H1 (cell line): Measurements from ENCODE around the gene PRRX2. TPM values are rescaled to one million over a fixed set of nuclear protein-coding genes. Genes with fewer than 3 reads are reported as not detected.

Source experiments
- CTCF ChIA-PET: fragments of 300-600 bp; sonication (Branson Sonifier 250); formaldehyde crosslinking; loops from one replicate; lab custom pipeline; 2021; ENCODE audit not compliant: partially characterized antibody; lab: Charles Lee
- POLR2A ChIA-PET: fragments of 300-600 bp; sonication (Branson Sonifier 250); formaldehyde crosslinking; loops from one replicate; lab custom pipeline; 2021; ENCODE audit warnings: inconsistent platforms; ENCODE audit not compliant: partially characterized antibody; lab: Charles Lee
- DNase-seq, 2 experiments: peaks; one replicate each; pipeline versions ENCODE4 v3.0.0 to v3.0.0-alpha.2; 2010 to 2022; ENCODE audit warnings: low spot score in 2 of 2, low read depth in 1 of 2, mixed read lengths in 1 of 2
- FAIRE-seq: peaks from 2 replicates; lab custom pipeline; 2011; peaks lifted over from hg19 to GRCh38; lab: Jason Lieb, UNC
- H2AFZ ChIP-seq: 2 replicates; pipeline ENCODE4 v1.8.1; 2012; ENCODE audit warnings: low read length, inconsistent platforms
- H2AK5ac ChIP-seq: 2 replicates; pipeline ENCODE4 v1.6.1; 2013; ENCODE audit warnings: low read depth, low read length
- H2BK120ac ChIP-seq: replicated peaks from 2 replicates; pipeline ENCODE3; 2013; ENCODE audit warnings: low read depth, low read length, inconsistent platforms
- H2BK12ac ChIP-seq: 2 replicates; pipeline ENCODE4 v1.6.1; 2013; ENCODE audit warnings: low read depth, low read length
- H2BK15ac ChIP-seq: 2 replicates; pipeline ENCODE4 v1.6.1; 2013; ENCODE audit warnings: low read length
- H2BK20ac ChIP-seq: 2 replicates; pipeline ENCODE4 v1.6.1; 2013; ENCODE audit warnings: low read length
- H2BK5ac ChIP-seq: 2 replicates; pipeline ENCODE4 v1.6.1; 2013; ENCODE audit warnings: low read depth, low read length
- H3K14ac ChIP-seq: 2 replicates; pipeline ENCODE4 v1.6.1; 2013; ENCODE audit warnings: inconsistent platforms; ENCODE audit not compliant: insufficient read length
- H3K18ac ChIP-seq: 2 replicates; pipeline ENCODE4 v1.6.1; 2013; ENCODE audit warnings: low read length; ENCODE audit errors: extremely low read depth
- H3K23ac ChIP-seq: 2 replicates; pipeline ENCODE4 v1.6.1; 2013; ENCODE audit warnings: inconsistent platforms; ENCODE audit not compliant: insufficient read length
- H3K23me2 ChIP-seq: 2 replicates; pipeline ENCODE4 v1.6.1; 2013; ENCODE audit warnings: low read depth, low read length
- H3K27ac ChIP-seq: 2 replicates; pipeline ENCODE4 v1.6.1; 2011; ENCODE audit warnings: low read depth, low read length, inconsistent platforms
- H3K27me3 ChIP-seq, 4 experiments: replicated peaks in 1 of 4; 1 replicate in 1 of 4; 2 replicates in 3 of 4; pipeline versions ENCODE4 v1.6.1 to v1.8.1; 2011 to 2013; ENCODE audit warnings: low read length in 3 of 4, mild to moderate bottlenecking in 3 of 4, inconsistent platforms in 2 of 4, mixed read lengths in 2 of 4, moderate library complexity in 1 of 4; ENCODE audit not compliant: control insufficient read depth in 3 of 4, insufficient read depth in 3 of 4; ENCODE audit errors: extremely low read depth in 1 of 4
- H3K36me3 ChIP-seq, 4 experiments: 2 replicates each; pipeline versions ENCODE4 v1.6.1 to v1.8.1; 2011 to 2013; ENCODE audit warnings: mild to moderate bottlenecking in 4 of 4, low read length in 3 of 4, moderate library complexity in 2 of 4, control low read depth in 1 of 4, inconsistent platforms in 1 of 4; ENCODE audit not compliant: insufficient read depth in 4 of 4, control insufficient read depth in 2 of 4
- H3K4ac ChIP-seq: replicated peaks from 2 replicates; pipeline ENCODE3; 2013; ENCODE audit warnings: low read length, low read depth, mixed read lengths, inconsistent platforms; ENCODE audit not compliant: insufficient read length
- H3K4me1 ChIP-seq, 4 experiments: replicated peaks in 1 of 4; 1 replicate in 1 of 4; 2 replicates in 3 of 4; pipeline versions ENCODE4 v1.6.1 to v1.8.1; 2011 to 2013; ENCODE audit warnings: low read length in 3 of 4, inconsistent platforms in 2 of 4, mixed read lengths in 1 of 4; ENCODE audit not compliant: insufficient read depth in 4 of 4, control insufficient read depth in 3 of 4
- H3K4me2 ChIP-seq, 2 experiments: 2 replicates each; pipeline versions ENCODE4 v1.6.1 to v1.8.1; 2011 to 2013; ENCODE audit warnings: low read depth in 2 of 2, low read length in 2 of 2, control low read depth in 1 of 2, inconsistent platforms in 1 of 2, mild to moderate bottlenecking in 1 of 2; ENCODE audit not compliant: insufficient read depth in 1 of 2
- H3K4me3 ChIP-seq, 4 experiments: fragments of 200-600, 300-600 bp in 1 of 4; sonication (generic), shearing (Covaris generic), sonication (Bioruptor Twin) in 1 of 4; 2 replicates each; pipeline versions ENCODE4 v1.5.1 to v1.8.1; 2011 to 2016; ENCODE audit warnings: low read length in 4 of 4, low read depth in 3 of 4, control low read depth in 2 of 4, inconsistent platforms in 2 of 4, mild to moderate bottlenecking in 2 of 4, mixed read lengths in 1 of 4, moderate library complexity in 1 of 4; ENCODE audit not compliant: insufficient read depth in 2 of 4; ENCODE audit errors: extremely low read depth in 1 of 4
- H3K56ac ChIP-seq: replicated peaks from 2 replicates; pipeline ENCODE3; 2013; ENCODE audit warnings: low read depth, mild to moderate bottlenecking, mixed read lengths, low read length, inconsistent platforms; ENCODE audit not compliant: insufficient read length
- H3K79me1 ChIP-seq: 2 replicates; pipeline ENCODE4 v1.6.1; 2013; ENCODE audit warnings: low read depth, low read length, control low read depth
- H3K79me2 ChIP-seq, 2 experiments: 2 replicates each; pipeline versions ENCODE4 v1.6.1 to v1.8.1; 2012 to 2013; ENCODE audit warnings: low read length in 2 of 2, mild to moderate bottlenecking in 2 of 2, inconsistent platforms in 1 of 2; ENCODE audit not compliant: insufficient read depth in 2 of 2, control insufficient read depth in 1 of 2
- H3K9ac ChIP-seq, 4 experiments: replicated peaks in 1 of 4; 1 replicate in 1 of 4; 2 replicates in 3 of 4; pipeline versions ENCODE4 v1.6.1 to v1.8.1; 2011 to 2013; ENCODE audit warnings: low read depth in 3 of 4, low read length in 3 of 4, control low read depth in 2 of 4, mild to moderate bottlenecking in 2 of 4, moderate library complexity in 2 of 4, inconsistent platforms in 1 of 4; ENCODE audit errors: extremely low read depth in 1 of 4
- H3K9me3 ChIP-seq, 2 experiments: 2 replicates each; pipeline versions ENCODE4 v1.6.1 to v1.8.1; 2012 to 2013; ENCODE audit warnings: mild to moderate bottlenecking in 2 of 2, moderate library complexity in 2 of 2, control low read depth in 1 of 2, inconsistent platforms in 1 of 2, low read depth in 1 of 2, low read length in 1 of 2, mixed read lengths in 1 of 2; ENCODE audit not compliant: insufficient read depth in 2 of 2
- H4K20me1 ChIP-seq, 2 experiments: replicated peaks in 1 of 2; 2 replicates each; pipeline versions ENCODE3 to v1.8.1; 2011 to 2013; ENCODE audit warnings: inconsistent platforms in 2 of 2, low read length in 2 of 2, mild to moderate bottlenecking in 1 of 2; ENCODE audit not compliant: insufficient read depth in 2 of 2, control insufficient read depth in 1 of 2
- H4K5ac ChIP-seq: 2 replicates; pipeline ENCODE4 v1.6.1; 2013; ENCODE audit warnings: low read length, low read depth, mixed read lengths, inconsistent platforms; ENCODE audit not compliant: insufficient read length
- H4K8ac ChIP-seq: 2 replicates; pipeline ENCODE4 v1.8.0; 2013; ENCODE audit warnings: mild to moderate bottlenecking, moderate library complexity, low read length, inconsistent platforms; ENCODE audit not compliant: insufficient read depth; ENCODE audit errors: extremely low read depth
- H4K91ac ChIP-seq: replicated peaks from 2 replicates; pipeline ENCODE3; 2013; ENCODE audit warnings: low read length, mixed read lengths, inconsistent platforms; ENCODE audit not compliant: insufficient read length
- BCL11A ChIP-seq, 2 experiments: IDR thresholded peaks; one replicate each; pipeline ENCODE4 v1.6.1; 2011; ENCODE audit warnings: low read depth in 2 of 2, low read length in 2 of 2, mild to moderate bottlenecking in 2 of 2
- CBX5 ChIP-seq: fragments of 300-800, 300-1000 bp; sonication (generic); IDR thresholded peaks from 2 replicates; pipeline ENCODE4 v1.7.1; 2016; ENCODE audit warnings: antibody characterized with exemption, low read length, low read depth
- FOSL1 ChIP-seq: IDR thresholded peaks from 2 replicates; pipeline ENCODE4 v1.6.1; 2011; ENCODE audit warnings: mild to moderate bottlenecking, low read depth, low read length, moderate library complexity; ENCODE audit not compliant: insufficient read depth
- GABPA ChIP-seq: IDR thresholded peaks from 2 replicates; pipeline ENCODE4 v1.6.1; 2011; ENCODE audit warnings: mild to moderate bottlenecking, low read length, moderate library complexity, borderline replicate concordance; ENCODE audit not compliant: insufficient read depth
- HDAC2 ChIP-seq, 2 experiments: fragments of 300-600 bp in 1 of 2; sonication (generic) in 1 of 2; IDR thresholded peaks; 2 replicates each; pipeline ENCODE4 v1.6.1; 2011 to 2012; ENCODE audit warnings: low read depth in 2 of 2, low read length in 2 of 2, mild to moderate bottlenecking in 2 of 2, moderate library complexity in 2 of 2, borderline replicate concordance in 1 of 2, inconsistent platforms in 1 of 2
- HDAC6 ChIP-seq: IDR thresholded peaks from one replicate; pipeline ENCODE4 v1.7.1; 2012; ENCODE audit warnings: low read depth, mild to moderate bottlenecking, inconsistent platforms, low read length, moderate library complexity
- KDM1A ChIP-seq: fragments of 200-600, 300-600 bp; sonication (generic); IDR thresholded peaks from 2 replicates; pipeline ENCODE4 v1.7.1; 2016; ENCODE audit warnings: mild to moderate bottlenecking, low read length, borderline replicate concordance
- RBBP5 ChIP-seq: IDR thresholded peaks from 2 replicates; pipeline ENCODE4 v1.7.1; 2012; ENCODE audit warnings: low read depth, mild to moderate bottlenecking, inconsistent platforms, low read length, moderate library complexity, borderline replicate concordance
- RFX5 ChIP-seq: IDR thresholded peaks from 2 replicates; pipeline ENCODE4 v1.6.1; 2011; ENCODE audit warnings: low read depth, low read length, improper control_type of control experiment, borderline replicate concordance
- SIX5 ChIP-seq: IDR thresholded peaks from 2 replicates; pipeline ENCODE4 v1.6.1; 2011; ENCODE audit warnings: mild to moderate bottlenecking, low read depth, low read length
- SP1 ChIP-seq: IDR thresholded peaks from 2 replicates; pipeline ENCODE4 v1.6.1; 2011; ENCODE audit warnings: low read depth, low read length
- SRF ChIP-seq: IDR thresholded peaks from 2 replicates; pipeline ENCODE4 v1.6.1; 2011; ENCODE audit warnings: mild to moderate bottlenecking, low read depth, low read length, moderate library complexity
- TBP ChIP-seq: IDR thresholded peaks from 2 replicates; pipeline ENCODE4 v1.6.1; 2011; ENCODE audit warnings: low read depth, low read length, improper control_type of control experiment
- WGBS, 2 experiments: shearing (Covaris generic) in 1 of 2; methylation state at CpG; one replicate each; pipeline versions ENCODE4 v1.1.6 to v1.1.7; 2013 to 2015; ENCODE audit warnings: low lambda C conversion rate in 2 of 2, mixed read lengths in 2 of 2, inconsistent platforms in 1 of 2, low coverage in 1 of 2, missing lambda C conversion rate in 1 of 2; ENCODE audit not compliant: insufficient replicate concordance in 2 of 2, insufficient coverage in 1 of 2, insufficient read length in 1 of 2; ENCODE audit errors: extremely low coverage in 1 of 2, missing lambda C conversion rate in 1 of 2; 5-methylcytosine and 5-hydroxymethylcytosine counted together
- polyA plus RNA-seq, 7 experiments: library from polyadenylated mRNA; depleted of rRNA in 3 of 7; stranded (reverse) in 5 of 7; unstranded in 2 of 7; fragments of >200 nt in 5 of 7; fragments of 200-250 nt in 2 of 7; gene quantifications; 1 replicate in 5 of 7; 2 replicates in 1 of 7; 4 replicates in 1 of 7; pipeline versions ENCODE4 v1.2.1 to v1.2.3, GENCODE V29; 2011 to 2013; ENCODE audit warnings: missing spikeins in 2 of 7, mixed read lengths in 2 of 7
- total RNA-seq: library from RNA; stranded (reverse); fragmentation: NEBNext Ultra II Directional; extraction: Animal tissue kit (Norgen Biotek cat#: 25700); gene quantifications from 2 replicates; pipeline ENCODE4 v1.2.1, GENCODE V29; 2021
- TF ChIP-seq, protein P1 (sequence below): IDR thresholded peaks from 2 replicates; pipeline ENCODE4 v1.6.1; 2012; ENCODE audit warnings: inconsistent platforms

Gene PRRX2
- total and polyA plus RNA-seq, 2 of the 8 experiments (the other 6 are each of a cell fraction or from before 2014, with no cell fraction given): 5.8 to 9.2 TPM

DNA sequence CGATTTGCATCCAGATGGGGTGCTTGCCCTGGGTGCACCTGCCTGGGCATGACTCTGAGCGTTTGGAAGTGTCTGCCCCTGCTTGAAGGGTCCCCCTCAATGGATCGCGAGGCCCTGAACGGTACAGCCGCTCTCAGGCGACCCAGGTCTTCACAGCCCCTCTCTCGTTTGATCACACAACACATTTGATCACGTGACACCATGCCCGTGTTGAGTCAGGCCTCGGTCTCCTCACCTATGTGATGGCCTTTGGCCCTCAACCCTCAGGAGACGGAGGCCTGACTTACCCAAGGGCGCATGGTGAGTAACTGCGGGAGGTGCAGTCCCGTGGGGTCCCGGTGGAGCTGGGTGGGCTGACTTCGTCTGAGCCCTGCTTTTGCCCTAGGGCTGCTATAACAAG is 20.5 kb upstream of the PRRX2 start:
- H2AFZ ChIP-seq: no peak overlapping the region
- H2BK12ac ChIP-seq: peak overlapping the region; percentile 50; the same call in 1 of the 2 replicates
- no peak overlapping the region for H2BK15ac ChIP-seq
- H3K14ac ChIP-seq: no peak overlapping the region
- H4K8ac ChIP-seq: no peak overlapping the region
- H2AK5ac ChIP-seq: no peak overlapping the region
- no peak overlapping the region for H4K91ac ChIP-seq
- ChIA-PET POLR2A (no interaction called here), CTCF (interaction anchor here (0.6 to 3.3 kb wide), 11 partner anchors 16 to 144 kb away, joined by 3 to 26 read pairs (median 4); no protein-coding TSS in a partner anchor)
- H3K4me3 ChIP-seq: no peak overlapping the region
- H2BK20ac ChIP-seq: no peak overlapping the region
- no peaks in the 10 kb centered on the region for H3K36me3 ChIP-seq
- H3K27me3 ChIP-seq: no peaks in the 10 kb centered on the region
- H3K4me1 ChIP-seq: peaks cover 0 to 10% (median 6%) of the 10 kb centered on the region in 4 experiments; a peak in 4 of 7 replicates
- H3K18ac ChIP-seq: no peak overlapping the region
- no peak overlapping the region for H3K4me2 ChIP-seq
- no peak overlapping the region for H2BK120ac ChIP-seq
- no peak overlapping the region for H3K9ac ChIP-seq
- WGBS, 2 experiments: 88% methylated on average over 17 of the region's 17 CpGs; no CpG with 5 or more reads in 1 of the 2 experiments
- no peak for TF ChIP-seq FOSL1
- no peak for TF ChIP-seq HDAC2 (IDR thresholded peaks at IDR 0.05; ENCODE audit: borderline replicate concordance in 1 of 2, low read depth in 2 of 2, low read length in 2 of 2)
- no peak for TF ChIP-seq RFX5
- TF ChIP-seq HDAC6: no peak
- TF ChIP-seq SRF: no peak
- TF ChIP-seq KDM1A: no peak
- TF ChIP-seq GABPA: no peak
- TF ChIP-seq SIX5: no peak
- no peak for TF ChIP-seq BCL11A (IDR thresholded peaks at IDR 0.05; ENCODE audit: low read depth in 2 of 2, low read length in 2 of 2)
- no peak for TF ChIP-seq CBX5
- TF ChIP-seq RBBP5: no peak
- TF ChIP-seq TBP: no peak
- no peak for TF ChIP-seq SP1
- TF ChIP-seq, protein P1, sequence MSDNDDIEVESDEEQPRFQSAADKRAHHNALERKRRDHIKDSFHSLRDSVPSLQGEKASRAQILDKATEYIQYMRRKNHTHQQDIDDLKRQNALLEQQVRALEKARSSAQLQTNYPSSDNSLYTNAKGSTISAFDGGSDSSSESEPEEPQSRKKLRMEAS: no peak
- peaks cover 4% of the 10 kb centered on the region for H3K79me1 ChIP-seq
- no peaks in the 10 kb centered on the region for H3K9me3 ChIP-seq
- FAIRE-seq (no peak), DNase-seq (no peak)
- peaks cover 14% of the 10 kb centered on the region; the same call in 1 of the 2 replicates for H3K23me2 ChIP-seq
- no peak overlapping the region for H4K5ac ChIP-seq
- H4K20me1 ChIP-seq: peaks cover 6 to 14% of the 10 kb centered on the region in 2 experiments
- no peak overlapping the region for H2BK5ac ChIP-seq
- no peak overlapping the region for H3K56ac ChIP-seq
- H3K4ac ChIP-seq: no peak overlapping the region
- no peak overlapping the region for H3K27ac ChIP-seq
- no peak overlapping the region for H3K23ac ChIP-seq
- H3K79me2 ChIP-seq: peaks cover 0 to 13% of the 10 kb centered on the region in 2 experiments; a peak in 2 of 4 replicates
